ENCODE results near the gene EGFL7.

Gene EGFL7

DNA sequence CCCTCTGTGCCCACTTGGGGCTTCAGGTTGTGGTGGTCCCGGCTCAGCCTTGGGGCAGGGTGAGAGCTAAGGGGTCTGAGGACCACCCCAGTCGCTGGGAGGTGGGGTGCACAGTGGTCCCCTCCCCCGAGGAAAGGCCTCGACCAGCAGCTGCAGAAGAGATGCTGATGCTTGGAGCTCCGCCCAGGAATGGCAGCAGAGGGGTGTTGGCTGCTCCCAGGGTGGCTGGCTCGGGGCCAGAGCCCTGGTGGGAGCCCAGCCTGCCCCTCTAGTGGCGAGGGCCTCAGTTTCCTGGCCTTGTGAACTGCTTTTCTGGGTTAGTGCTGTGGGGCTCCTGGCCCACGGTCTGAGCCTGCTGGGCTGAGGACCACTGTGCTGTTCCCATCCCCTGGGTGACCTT lies 50.8 kb downstream of the EGFL7 start (continued):
- TF ChIP-seq, protein P1, sequence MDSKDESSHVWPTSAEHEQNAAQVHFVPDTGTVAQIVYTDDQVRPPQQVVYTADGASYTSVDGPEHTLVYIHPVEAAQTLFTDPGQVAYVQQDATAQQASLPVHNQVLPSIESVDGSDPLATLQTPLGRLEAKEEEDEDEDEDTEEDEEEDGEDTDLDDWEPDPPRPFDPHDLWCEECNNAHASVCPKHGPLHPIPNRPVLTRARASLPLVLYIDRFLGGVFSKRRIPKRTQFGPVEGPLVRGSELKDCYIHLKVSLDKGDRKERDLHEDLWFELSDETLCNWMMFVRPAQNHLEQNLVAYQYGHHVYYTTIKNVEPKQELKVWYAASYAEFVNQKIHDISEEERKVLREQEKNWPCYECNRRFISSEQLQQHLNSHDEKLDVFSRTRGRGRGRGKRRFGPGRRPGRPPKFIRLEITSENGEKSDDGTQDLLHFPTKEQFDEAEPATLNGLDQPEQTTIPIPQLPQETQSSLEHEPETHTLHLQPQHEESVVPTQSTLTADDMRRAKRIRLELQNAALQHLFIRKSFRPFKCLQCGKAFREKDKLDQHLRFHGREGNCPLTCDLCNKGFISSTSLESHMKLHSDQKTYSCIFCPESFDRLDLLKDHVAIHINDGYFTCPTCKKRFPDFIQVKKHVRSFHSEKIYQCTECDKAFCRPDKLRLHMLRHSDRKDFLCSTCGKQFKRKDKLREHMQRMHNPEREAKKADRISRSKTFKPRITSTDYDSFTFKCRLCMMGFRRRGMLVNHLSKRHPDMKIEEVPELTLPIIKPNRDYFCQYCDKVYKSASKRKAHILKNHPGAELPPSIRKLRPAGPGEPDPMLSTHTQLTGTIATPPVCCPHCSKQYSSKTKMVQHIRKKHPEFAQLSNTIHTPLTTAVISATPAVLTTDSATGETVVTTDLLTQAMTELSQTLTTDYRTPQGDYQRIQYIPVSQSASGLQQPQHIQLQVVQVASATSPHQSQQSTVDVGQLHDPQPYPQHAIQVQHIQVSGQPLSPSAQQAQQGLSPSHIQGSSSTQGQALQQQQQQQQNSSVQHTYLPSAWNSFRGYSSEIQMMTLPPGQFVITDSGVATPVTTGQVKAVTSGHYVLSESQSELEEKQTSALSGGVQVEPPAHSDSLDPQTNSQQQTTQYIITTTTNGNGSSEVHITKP (tag by site-specific recombination; IDR thresholded peaks at IDR 0.05): peak; percentile 57
- TF ChIP-seq ZNF169 (tag by site-specific recombination; IDR thresholded peaks at IDR 0.05) (no peak), GLI4 (tag by site-specific recombination; IDR thresholded peaks at IDR 0.05) (no peak), ZXDB (tag by site-specific recombination; IDR thresholded peaks at IDR 0.05) (no peak), ZNF423 (tag by site-specific recombination; IDR thresholded peaks at IDR 0.05) (no peak), ZNF274 (IDR thresholded peaks at IDR 0.05; ENCODE audit: low read length) (no peak), ZNF274 (tag by site-specific recombination; IDR thresholded peaks at IDR 0.05; ENCODE audit: borderline replicate concordance) (no peak), ZNF10 (tag by site-specific recombination; IDR thresholded peaks at IDR 0.05) (0 out of 2 replicates have a peak, but pooled peaks have one; percentile 14), ZNF433 (tag by site-specific recombination; IDR thresholded peaks at IDR 0.05; ENCODE audit: low read depth) (no peak), ZNF600 (tag by site-specific recombination; IDR thresholded peaks at IDR 0.05) (no peak), KLF1 (tag by site-specific recombination; IDR thresholded peaks at IDR 0.05) (peak; percentile 87), GLIS1 (tag by site-specific recombination; IDR thresholded peaks at IDR 0.05) (peak; percentile 65), ZNF596 (tag by site-specific recombination; IDR thresholded peaks at IDR 0.05) (no peak), ZNF747 (tag by site-specific recombination; IDR thresholded peaks at IDR 0.05) (no peak), ZNF114 (tag by site-specific recombination; IDR thresholded peaks at IDR 0.05) (no peak), ZNF341 (tag by site-specific recombination; IDR thresholded peaks at IDR 0.05; ENCODE audit: low read depth) (peak; percentile 99), ZFP69B (tag by site-specific recombination; IDR thresholded peaks at IDR 0.05) (no peak; the same call in 1 of the 2 replicates), FEZF1 (tag by site-specific recombination; IDR thresholded peaks at IDR 0.05) (no peak), ZBTB8A (tag by site-specific recombination; IDR thresholded peaks at IDR 0.05) (no peak; the same call in 1 of the 2 replicates), ZNF23 (tag by site-specific recombination; IDR thresholded peaks at IDR 0.05; ENCODE audit: borderline replicate concordance) (no peak), ZNF266 (tag by site-specific recombination; IDR thresholded peaks at IDR 0.05; ENCODE audit: low read depth) (no peak), ZNF830 (tag by site-specific recombination; IDR thresholded peaks at IDR 0.05; ENCODE audit: low read depth) (no peak), ZNF670 (tag by site-specific recombination; IDR thresholded peaks at IDR 0.05; ENCODE audit: low read depth) (no peak)
- TF ChIP-seq, protein P2, sequence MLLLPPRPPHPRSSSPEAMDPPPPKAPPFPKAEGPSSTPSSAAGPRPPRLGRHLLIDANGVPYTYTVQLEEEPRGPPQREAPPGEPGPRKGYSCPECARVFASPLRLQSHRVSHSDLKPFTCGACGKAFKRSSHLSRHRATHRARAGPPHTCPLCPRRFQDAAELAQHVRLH (tag by site-specific recombination; IDR thresholded peaks at IDR 0.05): no peak
- TF ChIP-seq, protein P3, sequence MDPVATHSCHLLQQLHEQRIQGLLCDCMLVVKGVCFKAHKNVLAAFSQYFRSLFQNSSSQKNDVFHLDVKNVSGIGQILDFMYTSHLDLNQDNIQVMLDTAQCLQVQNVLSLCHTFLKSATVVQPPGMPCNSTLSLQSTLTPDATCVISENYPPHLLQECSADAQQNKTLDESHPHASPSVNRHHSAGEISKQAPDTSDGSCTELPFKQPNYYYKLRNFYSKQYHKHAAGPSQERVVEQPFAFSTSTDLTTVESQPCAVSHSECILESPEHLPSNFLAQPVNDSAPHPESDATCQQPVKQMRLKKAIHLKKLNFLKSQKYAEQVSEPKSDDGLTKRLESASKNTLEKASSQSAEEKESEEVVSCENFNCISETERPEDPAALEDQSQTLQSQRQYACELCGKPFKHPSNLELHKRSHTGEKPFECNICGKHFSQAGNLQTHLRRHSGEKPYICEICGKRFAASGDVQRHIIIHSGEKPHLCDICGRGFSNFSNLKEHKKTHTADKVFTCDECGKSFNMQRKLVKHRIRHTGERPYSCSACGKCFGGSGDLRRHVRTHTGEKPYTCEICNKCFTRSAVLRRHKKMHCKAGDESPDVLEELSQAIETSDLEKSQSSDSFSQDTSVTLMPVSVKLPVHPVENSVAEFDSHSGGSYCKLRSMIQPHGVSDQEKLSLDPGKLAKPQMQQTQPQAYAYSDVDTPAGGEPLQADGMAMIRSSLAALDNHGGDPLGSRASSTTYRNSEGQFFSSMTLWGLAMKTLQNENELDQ (tag by site-specific recombination; IDR thresholded peaks at IDR 0.05; ENCODE audit: low read depth): no peak
- TF ChIP-seq, protein P4, sequence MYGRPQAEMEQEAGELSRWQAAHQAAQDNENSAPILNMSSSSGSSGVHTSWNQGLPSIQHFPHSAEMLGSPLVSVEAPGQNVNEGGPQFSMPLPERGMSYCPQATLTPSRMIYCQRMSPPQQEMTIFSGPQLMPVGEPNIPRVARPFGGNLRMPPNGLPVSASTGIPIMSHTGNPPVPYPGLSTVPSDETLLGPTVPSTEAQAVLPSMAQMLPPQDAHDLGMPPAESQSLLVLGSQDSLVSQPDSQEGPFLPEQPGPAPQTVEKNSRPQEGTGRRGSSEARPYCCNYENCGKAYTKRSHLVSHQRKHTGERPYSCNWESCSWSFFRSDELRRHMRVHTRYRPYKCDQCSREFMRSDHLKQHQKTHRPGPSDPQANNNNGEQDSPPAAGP (tag by site-specific recombination; IDR thresholded peaks at IDR 0.05): 0 out of 2 replicates have a peak, but pooled peaks have one; percentile 16
- TF ChIP-seq, protein P5, sequence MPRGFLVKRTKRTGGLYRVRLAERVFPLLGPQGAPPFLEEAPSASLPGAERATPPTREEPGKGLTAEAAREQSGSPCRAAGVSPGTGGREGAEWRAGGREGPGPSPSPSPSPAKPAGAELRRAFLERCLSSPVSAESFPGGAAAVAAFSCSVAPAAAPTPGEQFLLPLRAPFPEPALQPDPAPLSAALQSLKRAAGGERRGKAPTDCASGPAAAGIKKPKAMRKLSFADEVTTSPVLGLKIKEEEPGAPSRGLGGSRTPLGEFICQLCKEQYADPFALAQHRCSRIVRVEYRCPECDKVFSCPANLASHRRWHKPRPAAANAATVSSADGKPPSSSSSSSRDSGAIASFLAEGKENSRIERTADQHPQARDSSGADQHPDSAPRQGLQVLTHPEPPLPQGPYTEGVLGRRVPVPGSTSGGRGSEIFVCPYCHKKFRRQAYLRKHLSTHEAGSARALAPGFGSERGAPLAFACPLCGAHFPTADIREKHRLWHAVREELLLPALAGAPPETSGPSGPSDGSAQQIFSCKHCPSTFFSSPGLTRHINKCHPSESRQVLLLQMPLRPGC (tag by site-specific recombination; IDR thresholded peaks at IDR 0.05): no peak
- TF ChIP-seq, protein P6, sequence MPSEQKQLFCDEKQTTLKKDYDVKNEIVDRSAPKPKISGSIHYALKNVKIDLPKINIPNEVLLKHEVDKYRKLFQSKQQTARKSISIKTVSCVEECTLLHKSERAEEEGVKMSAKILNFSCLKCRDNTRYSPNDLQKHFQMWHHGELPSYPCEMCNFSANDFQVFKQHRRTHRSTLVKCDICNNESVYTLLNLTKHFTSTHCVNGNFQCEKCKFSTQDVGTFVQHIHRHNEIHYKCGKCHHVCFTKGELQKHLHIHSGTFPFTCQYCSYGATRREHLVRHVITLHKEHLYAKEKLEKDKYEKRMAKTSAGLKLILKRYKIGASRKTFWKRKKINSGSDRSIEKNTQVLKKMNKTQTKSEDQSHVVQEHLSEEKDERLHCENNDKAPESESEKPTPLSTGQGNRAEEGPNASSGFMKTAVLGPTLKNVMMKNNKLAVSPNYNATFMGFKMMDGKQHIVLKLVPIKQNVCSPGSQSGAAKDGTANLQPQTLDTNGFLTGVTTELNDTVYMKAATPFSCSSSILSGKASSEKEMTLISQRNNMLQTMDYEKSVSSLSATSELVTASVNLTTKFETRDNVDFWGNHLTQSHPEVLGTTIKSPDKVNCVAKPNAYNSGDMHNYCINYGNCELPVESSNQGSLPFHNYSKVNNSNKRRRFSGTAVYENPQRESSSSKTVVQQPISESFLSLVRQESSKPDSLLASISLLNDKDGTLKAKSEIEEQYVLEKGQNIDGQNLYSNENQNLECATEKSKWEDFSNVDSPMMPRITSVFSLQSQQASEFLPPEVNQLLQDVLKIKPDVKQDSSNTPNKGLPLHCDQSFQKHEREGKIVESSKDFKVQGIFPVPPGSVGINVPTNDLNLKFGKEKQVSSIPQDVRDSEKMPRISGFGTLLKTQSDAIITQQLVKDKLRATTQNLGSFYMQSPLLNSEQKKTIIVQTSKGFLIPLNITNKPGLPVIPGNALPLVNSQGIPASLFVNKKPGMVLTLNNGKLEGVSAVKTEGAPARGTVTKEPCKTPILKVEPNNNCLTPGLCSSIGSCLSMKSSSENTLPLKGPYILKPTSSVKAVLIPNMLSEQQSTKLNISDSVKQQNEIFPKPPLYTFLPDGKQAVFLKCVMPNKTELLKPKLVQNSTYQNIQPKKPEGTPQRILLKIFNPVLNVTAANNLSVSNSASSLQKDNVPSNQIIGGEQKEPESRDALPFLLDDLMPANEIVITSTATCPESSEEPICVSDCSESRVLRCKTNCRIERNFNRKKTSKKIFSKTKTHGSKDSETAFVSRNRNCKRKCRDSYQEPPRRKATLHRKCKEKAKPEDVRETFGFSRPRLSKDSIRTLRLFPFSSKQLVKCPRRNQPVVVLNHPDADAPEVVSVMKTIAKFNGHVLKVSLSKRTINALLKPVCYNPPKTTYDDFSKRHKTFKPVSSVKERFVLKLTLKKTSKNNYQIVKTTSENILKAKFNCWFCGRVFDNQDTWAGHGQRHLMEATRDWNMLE (tag by site-specific recombination; conservative IDR thresholded peaks at IDR 0.05; ENCODE audit: low read depth): no peak

Measured in HEK293 (cell line).